ENCODE results near the gene RBL2.
A peak's percentile ranks its signal among the peaks of the same experiment; 100 is the strongest.
"Not testable (repeated sequence)": the region's sequence is repeated elsewhere in the genome, so short reads cannot be mapped to it uniquely, and the experiment has no call there.

Gene RBL2

DNA sequence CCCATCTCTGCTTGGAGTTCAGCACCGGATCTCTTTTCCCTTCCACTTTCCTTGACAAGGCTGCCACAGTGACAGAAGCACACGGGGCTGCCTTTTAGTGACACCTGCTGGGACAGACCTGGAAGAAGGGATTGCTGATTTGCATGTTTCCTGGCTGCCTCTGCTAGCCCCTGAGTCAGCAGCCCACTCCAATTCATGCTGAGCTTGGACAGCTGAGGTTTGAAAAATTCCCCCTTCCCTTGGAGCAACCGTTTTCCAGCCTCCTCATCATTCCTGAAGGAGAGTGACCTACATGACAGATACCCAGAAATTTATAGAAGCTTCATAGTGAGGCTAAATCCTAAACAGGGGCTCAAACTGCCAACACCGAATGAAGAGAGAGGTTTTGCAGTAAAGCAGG is 18.8 kb upstream of the RBL2 start:
- TF ChIP-seq, protein P1, sequence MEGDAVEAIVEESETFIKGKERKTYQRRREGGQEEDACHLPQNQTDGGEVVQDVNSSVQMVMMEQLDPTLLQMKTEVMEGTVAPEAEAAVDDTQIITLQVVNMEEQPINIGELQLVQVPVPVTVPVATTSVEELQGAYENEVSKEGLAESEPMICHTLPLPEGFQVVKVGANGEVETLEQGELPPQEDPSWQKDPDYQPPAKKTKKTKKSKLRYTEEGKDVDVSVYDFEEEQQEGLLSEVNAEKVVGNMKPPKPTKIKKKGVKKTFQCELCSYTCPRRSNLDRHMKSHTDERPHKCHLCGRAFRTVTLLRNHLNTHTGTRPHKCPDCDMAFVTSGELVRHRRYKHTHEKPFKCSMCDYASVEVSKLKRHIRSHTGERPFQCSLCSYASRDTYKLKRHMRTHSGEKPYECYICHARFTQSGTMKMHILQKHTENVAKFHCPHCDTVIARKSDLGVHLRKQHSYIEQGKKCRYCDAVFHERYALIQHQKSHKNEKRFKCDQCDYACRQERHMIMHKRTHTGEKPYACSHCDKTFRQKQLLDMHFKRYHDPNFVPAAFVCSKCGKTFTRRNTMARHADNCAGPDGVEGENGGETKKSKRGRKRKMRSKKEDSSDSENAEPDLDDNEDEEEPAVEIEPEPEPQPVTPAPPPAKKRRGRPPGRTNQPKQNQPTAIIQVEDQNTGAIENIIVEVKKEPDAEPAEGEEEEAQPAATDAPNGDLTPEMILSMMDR (IDR thresholded peaks at IDR 0.05; ENCODE audit: low read depth, low read length): no peak
- DNase-seq: no peak
- Histone ChIP-seq H3K9me3 (no peaks in the 10 kb centered on the region; the same call in 1 of the 2 replicates), H3K36me3 (no peaks in the 10 kb centered on the region), H3K4me3 (ENCODE audit: low read depth, low read length) (no peak overlapping the region), H3K27me3 (peaks cover 5% of the 10 kb centered on the region), H3K4me1 (no peaks in the 10 kb centered on the region)

DNA sequence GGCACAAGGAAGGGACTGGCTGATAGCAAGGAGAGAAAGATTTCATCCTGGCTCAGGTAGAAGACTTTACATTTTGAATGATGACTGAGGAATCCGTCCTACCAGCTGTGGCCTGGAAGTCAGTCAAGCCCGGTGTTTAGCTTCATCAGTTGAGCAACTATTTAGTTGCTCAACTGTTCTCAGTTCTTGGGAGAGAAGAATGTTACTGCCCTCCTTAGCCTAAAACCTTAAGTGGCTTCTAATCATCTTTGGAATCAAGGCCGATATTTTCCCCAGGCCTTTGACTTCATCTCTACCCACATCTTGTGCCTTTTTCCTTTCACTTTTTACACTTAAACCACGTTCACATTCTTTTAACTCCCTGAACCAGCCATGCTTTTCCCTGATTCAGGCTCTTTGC is 17.3 kb upstream of the RBL2 start:
- no peak overlapping the region for H3K4me3 ChIP-seq (ENCODE audit: low read depth, low read length)
- H3K27me3 ChIP-seq: peaks cover 5% of the 10 kb centered on the region
- TF ChIP-seq, protein P1 (IDR thresholded peaks at IDR 0.05; ENCODE audit: low read depth, low read length): no peak
- H3K4me1 ChIP-seq: no peaks in the 10 kb centered on the region
- no peaks in the 10 kb centered on the region; the same call in 1 of the 2 replicates for H3K9me3 ChIP-seq
- H3K36me3 ChIP-seq: no peaks in the 10 kb centered on the region
- DNase-seq: no peak

DNA sequence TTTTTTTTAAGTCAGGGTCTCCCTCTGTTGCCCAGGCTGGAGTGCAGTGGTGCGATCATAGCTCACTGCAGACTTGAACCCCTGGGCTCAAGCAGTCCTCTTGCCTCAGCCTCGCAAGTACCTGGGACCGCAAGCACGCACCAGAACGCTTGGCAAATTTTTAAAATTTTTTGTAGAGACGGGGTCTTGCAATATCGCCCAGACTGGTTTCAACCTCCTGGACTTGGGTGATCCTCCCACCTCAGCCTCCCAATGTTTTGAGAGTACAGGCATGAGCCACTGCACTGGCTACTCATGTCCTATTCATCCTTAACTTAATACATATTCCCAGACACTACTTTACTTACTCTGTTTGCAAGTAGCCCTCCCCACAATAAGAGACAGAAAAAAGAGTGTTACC is 16.3 kb upstream of the RBL2 start:
- H3K4me1 ChIP-seq: no peaks in the 10 kb centered on the region
- no peaks in the 10 kb centered on the region; the same call in 1 of the 2 replicates for H3K9me3 ChIP-seq
- TF ChIP-seq, protein P1 (IDR thresholded peaks at IDR 0.05; ENCODE audit: low read depth, low read length): no peak
- H3K4me3 ChIP-seq (ENCODE audit: low read depth, low read length): no peak overlapping the region
- peaks cover 5% of the 10 kb centered on the region for H3K27me3 ChIP-seq
- DNase-seq: no peak
- no peaks in the 10 kb centered on the region for H3K36me3 ChIP-seq

DNA sequence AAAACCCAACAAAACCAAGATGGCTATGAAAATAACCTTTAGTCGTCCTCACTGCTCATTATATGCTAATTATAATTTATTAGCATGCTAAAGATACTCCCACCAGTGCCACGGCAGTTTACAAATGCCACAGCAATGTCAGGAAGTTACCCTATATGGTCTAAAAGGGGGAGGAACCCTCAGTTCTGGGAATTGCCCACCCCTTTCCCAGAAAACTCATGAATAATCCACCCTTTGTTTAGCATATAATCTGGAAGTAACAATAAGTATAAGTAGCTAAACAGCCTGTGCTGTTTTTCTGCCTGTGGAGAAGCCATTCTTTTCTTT is 14.9 kb upstream of the RBL2 start:
- H3K9me3 ChIP-seq; H3K27me3 ChIP-seq; H3K4me1 ChIP-seq; H3K36me3 ChIP-seq; H3K4me3 ChIP-seq (ENCODE audit: low read depth, low read length); DNase-seq: not testable (repeated sequence)

DNA sequence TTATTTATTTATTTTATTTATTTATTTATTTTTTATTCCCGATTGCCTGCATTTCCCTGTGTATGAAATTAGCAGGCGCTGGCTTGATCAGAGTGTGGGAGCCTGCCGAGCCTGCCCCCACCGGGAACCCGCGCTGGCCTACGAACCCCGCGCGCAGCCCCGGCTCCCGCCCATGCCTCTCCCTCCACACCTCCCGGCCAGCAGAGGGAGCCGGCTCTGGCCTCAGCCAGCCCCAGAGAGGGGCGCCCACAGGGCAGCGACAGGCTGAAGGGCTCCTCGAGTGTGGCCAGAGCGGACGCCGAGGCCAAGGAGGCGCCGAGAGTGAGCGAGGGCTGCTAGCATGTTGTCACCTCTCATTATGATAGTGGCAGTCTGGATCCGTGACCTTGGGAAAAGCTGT is 13.0 kb upstream of the RBL2 start:
- TF ChIP-seq, protein P1 (IDR thresholded peaks at IDR 0.05; ENCODE audit: low read depth, low read length): no peak
- Histone ChIP-seq H3K27me3 (no peaks in the 10 kb centered on the region), H3K9me3 (peaks cover 2% of the 10 kb centered on the region; the same call in 1 of the 2 replicates), H3K4me1 (no peaks in the 10 kb centered on the region), H3K4me3 (ENCODE audit: low read depth, low read length) (no peak overlapping the region), H3K36me3 (no peaks in the 10 kb centered on the region)
- peak; percentile 13 for DNase-seq

DNA sequence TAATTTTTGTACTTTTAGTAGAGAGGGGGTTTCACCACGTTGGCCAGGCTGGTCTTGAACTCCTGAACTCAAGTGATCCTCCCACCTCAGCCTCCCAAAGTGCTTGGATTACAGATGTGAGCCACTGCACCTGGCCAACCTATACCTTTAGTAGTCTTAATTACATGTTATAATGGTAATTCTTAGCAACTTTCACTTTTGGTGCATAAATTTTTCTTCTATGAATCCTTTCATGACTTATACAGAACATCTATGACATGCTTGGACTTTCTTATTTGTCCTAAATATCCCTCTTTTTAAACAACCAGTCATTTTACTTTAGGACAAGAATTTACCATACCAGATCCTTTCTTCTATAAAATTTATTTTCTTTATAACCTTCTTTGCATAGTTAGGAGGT is 10.3 kb upstream of the RBL2 start:
- H3K4me1 ChIP-seq; H3K36me3 ChIP-seq; H3K27me3 ChIP-seq; DNase-seq; H3K9me3 ChIP-seq; H3K4me3 ChIP-seq (ENCODE audit: low read depth, low read length): not testable (repeated sequence)

DNA sequence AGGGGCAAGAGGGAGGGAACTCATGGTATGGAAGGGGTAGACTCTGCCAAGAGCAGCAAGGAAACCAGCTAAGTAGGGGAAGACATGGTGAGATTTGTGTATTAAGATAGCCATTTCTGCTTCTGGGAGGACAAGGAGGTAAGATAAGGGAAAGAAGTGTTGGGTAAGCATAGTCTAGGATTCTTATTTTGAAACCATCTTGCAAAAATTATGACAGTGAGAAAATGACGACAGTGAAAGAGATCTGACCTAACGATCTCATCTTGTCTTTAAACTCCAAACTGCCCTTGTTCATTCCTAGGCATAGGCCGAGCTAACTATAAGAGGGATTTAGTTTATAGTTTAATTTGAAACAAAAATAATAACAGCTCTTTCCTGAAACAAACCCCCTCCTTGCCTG is 5.6 kb upstream of the RBL2 start:
- no peak for DNase-seq
- Histone ChIP-seq H3K9me3 (peaks cover 2% of the 10 kb centered on the region; the same call in 1 of the 2 replicates), H3K4me1 (no peaks in the 10 kb centered on the region; the same call in 1 of the 2 replicates), H3K36me3 (no peaks in the 10 kb centered on the region), H3K4me3 (ENCODE audit: low read depth, low read length) (no peak overlapping the region), H3K27me3 (no peaks in the 10 kb centered on the region)
- TF ChIP-seq, protein P1 (IDR thresholded peaks at IDR 0.05; ENCODE audit: low read depth, low read length): no peak
